ENCODE results near the gene SSPN. TPM values are rescaled to one million over a fixed set of nuclear protein-coding genes. Genes with fewer than 3 reads are reported as not detected.

Gene SSPN
- total and polyA plus RNA-seq, 9 of the 15 experiments (the other 6 are each of a cell fraction or from before 2014, with no cell fraction given), result 0.40 TPM; not detected in 8

DNA sequence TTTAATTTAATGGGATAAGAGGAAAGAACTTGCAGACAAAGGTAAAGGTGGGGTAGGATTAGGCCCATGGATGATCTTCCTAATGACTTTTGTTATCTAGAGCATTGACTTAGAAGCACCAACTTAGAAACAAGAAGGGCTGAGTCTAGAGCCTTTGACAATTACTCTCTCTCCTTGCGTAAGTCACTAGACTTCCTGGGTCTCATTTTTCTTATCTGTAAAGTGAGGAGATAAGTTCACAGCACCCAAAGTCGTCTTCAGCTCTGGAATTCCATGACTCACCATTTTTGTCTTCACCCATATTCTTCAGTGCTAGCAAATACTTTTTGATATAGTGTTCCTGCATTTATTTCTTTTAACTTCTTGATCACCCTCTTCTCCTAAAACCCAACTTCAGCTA is 75.7 kb downstream of the SSPN start (continued):
- TF ChIP-seq, protein P1, sequence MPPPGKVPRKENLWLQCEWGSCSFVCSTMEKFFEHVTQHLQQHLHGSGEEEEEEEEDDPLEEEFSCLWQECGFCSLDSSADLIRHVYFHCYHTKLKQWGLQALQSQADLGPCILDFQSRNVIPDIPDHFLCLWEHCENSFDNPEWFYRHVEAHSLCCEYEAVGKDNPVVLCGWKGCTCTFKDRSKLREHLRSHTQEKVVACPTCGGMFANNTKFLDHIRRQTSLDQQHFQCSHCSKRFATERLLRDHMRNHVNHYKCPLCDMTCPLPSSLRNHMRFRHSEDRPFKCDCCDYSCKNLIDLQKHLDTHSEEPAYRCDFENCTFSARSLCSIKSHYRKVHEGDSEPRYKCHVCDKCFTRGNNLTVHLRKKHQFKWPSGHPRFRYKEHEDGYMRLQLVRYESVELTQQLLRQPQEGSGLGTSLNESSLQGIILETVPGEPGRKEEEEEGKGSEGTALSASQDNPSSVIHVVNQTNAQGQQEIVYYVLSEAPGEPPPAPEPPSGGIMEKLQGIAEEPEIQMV (tag; conservative IDR thresholded peaks at IDR 0.05; ENCODE audit: low read depth), result no peak
- TF ChIP-seq GATA2 (CRISPR knock-in tag; IDR thresholded peaks at IDR 0.05) (no peak), TEAD4 (IDR thresholded peaks at IDR 0.05; ENCODE audit: low read length) (peak; percentile 57; the same call in 1 of the 2 replicates), TEAD4 (CRISPR knock-in tag; IDR thresholded peaks at IDR 0.05; ENCODE audit: borderline replicate concordance) (no peak), HDAC3 (IDR thresholded peaks at IDR 0.05; ENCODE audit: borderline replicate concordance, partially characterized antibody) (peak; percentile 24), DIDO1 (tag; IDR thresholded peaks at IDR 0.05; ENCODE audit: low read depth) (no peak), HMG20A (CRISPR knock-in tag; conservative IDR thresholded peaks at IDR 0.05) (no peak), FOXJ3 (CRISPR knock-in tag; IDR thresholded peaks at IDR 0.05) (no peak), MED1 (CRISPR knock-in tag; IDR thresholded peaks at IDR 0.05; ENCODE audit: borderline replicate concordance) (no peak), JUN (IDR thresholded peaks at IDR 0.05; ENCODE audit: borderline replicate concordance, low read depth, low read length) (peak; percentile 54; the same call in 1 of the 2 replicates), JUN (CRISPR knock-in tag; IDR thresholded peaks at IDR 0.05; ENCODE audit: borderline replicate concordance) (no peak), ZNF232 (CRISPR knock-in tag; IDR thresholded peaks at IDR 0.05) (no peak), HDAC6 (IDR thresholded peaks at IDR 0.05; ENCODE audit: low read depth, low read length) (no peak), ZBED1 (IDR thresholded peaks at IDR 0.05) (no peak), LEF1 (IDR thresholded peaks at IDR 0.05) (no peak; the same call in 1 of the 2 replicates), ILK (tag; IDR thresholded peaks at IDR 0.05; ENCODE audit: borderline replicate concordance, low read depth) (no peak), FOXA3 (CRISPR knock-in tag; conservative IDR thresholded peaks at IDR 0.05 in 1 of 2, IDR thresholded peaks at IDR 0.05 in 1 of 2) (no peak), ELF1 (tag; IDR thresholded peaks at IDR 0.05) (peak; percentile 81), ZEB2 (IDR thresholded peaks at IDR 0.05) (peak; percentile 65; the same call in 1 of the 2 replicates), BDP1 (IDR thresholded peaks at IDR 0.05; ENCODE audit: insufficient read depth, insufficient read length) (no peak), NFE2 (IDR thresholded peaks at IDR 0.05; ENCODE audit: low read depth) (peak; percentile 79), RFX5 (IDR thresholded peaks at IDR 0.05; ENCODE audit: low read depth, low read length) (no peak), LCOR (CRISPR knock-in tag; IDR thresholded peaks at IDR 0.05) (no peak)
- TF ChIP-seq, protein P2, sequence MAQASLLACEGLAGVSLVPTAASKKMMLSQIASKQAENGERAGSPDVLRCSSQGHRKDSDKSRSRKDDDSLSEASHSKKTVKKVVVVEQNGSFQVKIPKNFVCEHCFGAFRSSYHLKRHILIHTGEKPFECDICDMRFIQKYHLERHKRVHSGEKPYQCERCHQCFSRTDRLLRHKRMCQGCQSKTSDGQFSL (CRISPR knock-in tag; IDR thresholded peaks at IDR 0.05), result no peak
- TF ChIP-seq, protein P2 (tag; IDR thresholded peaks at IDR 0.05), result no peak
- TF ChIP-seq, protein P3, sequence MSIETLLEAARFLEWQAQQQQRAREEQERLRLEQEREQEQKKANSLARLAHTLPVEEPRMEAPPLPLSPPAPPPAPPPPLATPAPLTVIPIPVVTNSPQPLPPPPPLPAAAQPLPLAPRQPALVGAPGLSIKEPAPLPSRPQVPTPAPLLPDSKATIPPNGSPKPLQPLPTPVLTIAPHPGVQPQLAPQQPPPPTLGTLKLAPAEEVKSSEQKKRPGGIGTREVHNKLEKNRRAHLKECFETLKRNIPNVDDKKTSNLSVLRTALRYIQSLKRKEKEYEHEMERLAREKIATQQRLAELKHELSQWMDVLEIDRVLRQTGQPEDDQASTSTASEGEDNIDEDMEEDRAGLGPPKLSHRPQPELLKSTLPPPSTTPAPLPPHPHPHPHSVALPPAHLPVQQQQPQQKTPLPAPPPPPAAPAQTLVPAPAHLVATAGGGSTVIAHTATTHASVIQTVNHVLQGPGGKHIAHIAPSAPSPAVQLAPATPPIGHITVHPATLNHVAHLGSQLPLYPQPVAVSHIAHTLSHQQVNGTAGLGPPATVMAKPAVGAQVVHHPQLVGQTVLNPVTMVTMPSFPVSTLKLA (conservative IDR thresholded peaks at IDR 0.05), result no peak
- TF ChIP-seq, protein P4, sequence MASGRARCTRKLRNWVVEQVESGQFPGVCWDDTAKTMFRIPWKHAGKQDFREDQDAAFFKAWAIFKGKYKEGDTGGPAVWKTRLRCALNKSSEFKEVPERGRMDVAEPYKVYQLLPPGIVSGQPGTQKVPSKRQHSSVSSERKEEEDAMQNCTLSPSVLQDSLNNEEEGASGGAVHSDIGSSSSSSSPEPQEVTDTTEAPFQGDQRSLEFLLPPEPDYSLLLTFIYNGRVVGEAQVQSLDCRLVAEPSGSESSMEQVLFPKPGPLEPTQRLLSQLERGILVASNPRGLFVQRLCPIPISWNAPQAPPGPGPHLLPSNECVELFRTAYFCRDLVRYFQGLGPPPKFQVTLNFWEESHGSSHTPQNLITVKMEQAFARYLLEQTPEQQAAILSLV (tag; IDR thresholded peaks at IDR 0.05), result no peak

Data from K562 (cell line).